HG02763 (cell line): ENCODE measurements around the gene TMEM9.

ENCODE experiments used
- ATAC-seq: cut with Tn5 transposase; IDR thresholded peaks from one replicate; pipeline ENCODE4 v1.9.1; 2021; ENCODE audit warnings: mild to moderate bottlenecking, moderate library complexity; ENCODE audit not compliant: unreplicated experiment

TMEM9 gene

DNA sequence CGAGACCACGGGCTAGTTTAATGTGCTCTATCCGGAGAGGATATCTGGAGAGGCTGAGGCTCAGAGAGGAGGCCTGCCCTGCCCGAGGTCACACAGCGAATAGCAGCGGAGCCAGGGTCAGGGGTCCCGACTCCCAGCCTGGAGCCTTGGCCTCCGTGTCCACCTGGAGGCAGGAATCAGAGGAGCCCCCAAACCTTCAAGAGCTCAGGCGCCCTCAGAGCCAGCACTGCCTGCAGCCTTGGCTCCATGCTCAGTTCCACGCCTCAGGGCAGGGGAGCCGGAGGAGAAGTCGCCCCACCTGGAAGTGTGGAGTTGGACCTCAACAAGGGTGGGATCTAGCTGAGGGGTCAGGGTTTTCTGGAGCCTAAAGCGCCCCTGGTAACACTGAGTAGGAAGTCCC is 25.3 kb downstream of the TMEM9 start:
- ATAC-seq: no peak

DNA sequence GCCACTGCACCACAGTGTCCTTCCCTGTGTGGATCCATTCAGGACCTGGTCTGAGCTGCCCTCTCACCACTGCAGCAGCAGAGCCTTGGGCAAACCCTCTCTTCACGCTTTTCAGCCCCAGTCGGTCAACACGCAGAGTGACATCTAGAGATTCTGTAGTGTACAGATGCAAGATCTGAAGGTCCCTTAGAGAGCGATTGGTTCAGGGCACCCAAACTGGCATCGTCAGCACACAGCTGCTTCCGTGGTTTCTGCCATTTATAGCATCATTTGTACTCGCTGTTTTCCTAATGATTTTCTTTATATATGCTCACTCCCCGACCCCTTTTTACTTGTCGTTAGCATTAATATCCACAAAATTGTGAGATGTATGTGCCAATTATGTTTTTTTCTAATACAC is 25.8 kb downstream of the TMEM9 start:
- ATAC-seq: no peak

DNA sequence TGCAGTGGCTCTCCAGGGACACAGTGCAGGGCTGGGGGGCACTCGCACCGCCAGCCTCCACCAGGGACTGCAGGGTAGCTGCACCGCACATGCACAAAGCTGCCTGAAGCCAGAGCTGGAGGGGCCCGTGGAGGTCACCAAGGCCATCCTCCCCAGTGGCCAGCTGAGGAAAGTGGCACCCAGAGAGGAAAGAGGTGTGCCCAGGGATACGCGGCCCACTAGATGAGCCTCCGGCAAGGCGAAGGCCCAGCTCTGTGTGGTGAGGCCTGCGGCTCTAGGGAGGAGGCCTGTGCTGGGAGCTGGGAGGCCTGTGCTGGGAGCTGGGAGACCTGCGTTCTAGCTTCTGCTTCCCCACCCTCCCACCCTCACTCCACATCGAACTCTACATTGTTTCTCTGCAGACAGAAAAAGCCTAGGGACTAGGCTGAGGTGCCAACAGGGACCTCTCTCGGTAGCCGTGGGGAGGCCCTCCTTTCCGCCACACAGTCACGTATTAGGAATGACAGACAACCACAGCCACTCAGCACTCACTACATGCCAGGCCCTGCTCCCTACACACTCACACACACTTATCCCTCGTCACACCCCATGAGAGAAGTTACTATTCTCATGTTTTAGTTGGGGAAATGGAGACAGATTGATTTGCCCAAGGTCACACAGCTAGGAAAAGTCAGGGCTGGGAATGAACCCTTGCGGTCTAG is 26.4 kb downstream of the TMEM9 start:
- ATAC-seq: no peak

DNA sequence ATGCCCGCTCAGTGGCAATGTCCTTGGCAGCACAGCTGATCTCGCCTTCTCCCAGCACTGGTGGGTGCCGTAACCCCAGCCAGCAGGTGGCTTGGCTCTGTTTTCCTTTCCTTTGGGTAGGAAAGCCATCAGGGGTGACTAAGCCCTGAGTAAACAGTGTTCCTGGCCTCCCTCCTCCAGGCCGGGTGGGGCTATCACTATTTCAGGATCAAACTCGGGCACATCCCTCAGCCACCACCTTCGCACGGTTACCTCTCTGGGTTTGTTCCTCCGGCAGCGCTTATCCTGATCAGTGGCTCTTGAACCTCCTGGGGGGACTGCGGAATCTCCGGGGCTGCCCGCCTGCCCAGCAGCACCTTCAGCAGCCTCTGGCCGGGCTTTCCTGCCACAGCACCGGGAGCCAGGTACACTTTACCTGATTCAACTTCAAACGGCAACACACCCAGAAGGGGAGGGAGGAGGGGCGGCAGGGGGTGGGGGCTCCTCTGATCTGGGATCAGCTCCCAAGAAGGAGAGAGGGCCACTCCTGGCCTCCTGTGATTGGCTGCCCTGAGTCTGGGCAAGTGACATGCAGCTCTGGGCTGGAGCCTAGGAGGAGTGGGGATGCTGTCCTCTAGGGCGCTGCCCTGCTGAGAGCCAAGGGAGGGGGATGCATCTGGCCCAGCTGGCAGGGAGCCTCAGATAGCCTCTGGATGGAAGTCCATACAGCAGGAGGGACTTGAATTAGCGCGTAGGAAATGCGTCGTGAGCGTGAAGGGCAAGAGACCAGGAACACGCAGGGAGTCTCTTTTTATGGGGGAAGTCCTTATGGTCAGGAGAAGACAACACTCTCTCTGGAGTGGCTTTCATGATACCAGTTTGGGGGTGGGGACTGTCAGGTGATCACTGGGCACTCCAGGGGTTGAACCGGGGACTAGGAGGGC is 27.2 kb downstream of the TMEM9 start, which contains the start of gene ASCL5:
Gene ASCL5, minus strand, starts transcription at position 353 of the 923 bp plus-strand sequence. CDS start 11,812 bp downstream, outside the sequence.
- ATAC-seq: no peak

DNA sequence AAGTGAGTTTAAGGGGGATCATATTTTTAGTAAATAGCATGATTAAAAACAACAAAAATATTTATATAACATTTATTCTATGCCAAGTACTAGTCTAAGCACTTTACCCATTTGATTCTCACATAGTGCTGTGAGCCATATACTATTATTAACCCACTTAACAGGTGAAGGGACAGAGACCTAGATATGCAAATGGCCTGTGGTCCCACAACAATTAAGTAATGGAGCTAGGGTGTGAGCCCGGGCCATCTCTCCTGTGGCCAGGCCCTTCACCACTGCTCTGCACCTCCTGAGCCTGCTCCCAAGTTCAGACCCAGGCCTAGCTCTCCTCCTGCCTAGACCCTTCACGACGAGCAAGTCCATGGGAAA is 27.8 kb downstream of the TMEM9 start:
- no peak for ATAC-seq

DNA sequence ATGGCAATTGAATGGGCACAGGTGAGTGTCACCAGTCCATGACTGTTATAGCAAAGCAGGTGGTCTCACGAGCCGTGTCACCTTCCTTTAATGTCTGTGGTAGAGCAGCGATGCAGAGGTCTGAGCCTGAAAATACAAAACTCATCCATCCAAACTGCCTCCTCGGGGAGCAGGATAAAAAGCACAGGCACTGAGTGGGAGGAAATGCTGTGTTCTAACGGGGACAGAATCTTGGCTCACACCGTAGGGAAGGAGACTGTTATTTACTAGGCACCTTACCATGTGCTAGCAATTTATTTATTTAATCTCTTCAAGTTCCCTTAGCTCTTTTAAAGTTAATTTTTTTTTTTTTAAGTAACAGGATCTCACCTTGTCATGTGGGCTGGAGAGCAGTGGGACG is 28.5 kb downstream of the TMEM9 start:
- no peak for ATAC-seq

DNA sequence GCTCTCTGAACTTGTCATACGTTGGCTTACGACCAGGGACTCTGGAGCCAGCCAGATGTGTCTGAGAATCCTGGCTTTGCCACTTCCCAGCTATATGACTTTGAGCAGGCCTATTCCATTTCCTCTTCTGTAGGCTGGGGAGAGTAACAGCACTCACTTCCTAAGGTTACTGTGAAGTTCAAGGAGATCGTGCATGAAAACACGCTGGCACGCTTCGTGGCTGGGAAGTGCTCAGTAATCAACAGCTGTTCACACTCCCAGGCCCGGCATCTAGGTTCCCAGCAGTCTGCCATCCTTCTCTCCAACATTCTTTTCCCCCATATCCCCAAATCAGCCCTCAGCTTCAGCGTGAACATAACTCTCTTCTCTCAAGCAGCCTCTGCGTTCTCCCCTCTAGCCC is 29.3 kb downstream of the TMEM9 start:
- ATAC-seq: no peak

DNA sequence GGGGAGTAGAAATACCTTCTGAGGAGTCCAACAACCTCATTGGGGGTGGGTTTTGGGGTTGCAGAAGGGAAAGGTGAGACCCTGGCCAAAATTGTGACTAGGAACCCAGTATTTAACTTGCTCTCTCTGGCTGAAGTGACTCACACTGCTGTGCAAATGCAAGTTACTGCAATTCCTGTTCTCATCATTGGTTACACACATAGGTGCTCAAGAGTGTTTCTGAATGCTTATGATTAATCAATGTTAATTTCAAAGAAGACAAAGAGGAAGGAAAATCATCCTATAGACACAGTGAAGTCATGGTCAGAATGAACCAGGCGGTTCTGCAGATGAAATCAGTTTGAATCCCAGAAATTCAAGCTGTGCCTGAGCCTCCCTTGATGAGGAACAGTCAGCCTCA is 30.4 kb downstream of the TMEM9 start:
- ATAC-seq: no peak

DNA sequence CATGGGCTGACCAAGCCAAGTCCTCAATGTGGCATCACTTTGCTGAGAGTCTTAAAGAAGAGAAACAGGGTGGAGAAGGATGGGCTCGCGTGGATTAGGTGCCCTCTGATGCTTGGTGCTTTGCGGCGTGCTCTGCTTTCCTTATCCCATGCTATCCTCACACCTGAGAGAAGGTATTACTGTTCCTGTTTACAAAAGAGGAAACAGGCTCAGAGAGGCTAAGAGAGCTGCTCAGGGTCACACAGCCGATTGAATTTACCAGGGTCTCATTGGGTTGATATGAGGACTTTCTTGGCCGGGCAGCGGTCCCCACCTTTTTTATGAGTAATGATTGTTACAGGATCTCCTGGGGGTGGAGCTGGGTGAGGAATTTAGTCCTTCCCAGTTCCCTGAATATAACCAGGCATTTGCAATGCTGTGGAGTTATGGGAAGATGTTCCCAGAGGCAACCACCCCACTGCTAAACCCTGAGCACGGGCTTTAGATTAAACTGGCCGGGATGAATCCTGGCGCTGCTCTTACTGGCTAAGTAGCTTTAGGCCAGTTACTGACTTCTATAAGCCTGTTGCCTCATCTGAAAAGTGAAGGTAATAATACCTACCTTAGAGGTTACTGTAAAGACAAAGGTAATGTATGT is 31.8 kb downstream of the TMEM9 start:
- ATAC-seq: no peak

DNA sequence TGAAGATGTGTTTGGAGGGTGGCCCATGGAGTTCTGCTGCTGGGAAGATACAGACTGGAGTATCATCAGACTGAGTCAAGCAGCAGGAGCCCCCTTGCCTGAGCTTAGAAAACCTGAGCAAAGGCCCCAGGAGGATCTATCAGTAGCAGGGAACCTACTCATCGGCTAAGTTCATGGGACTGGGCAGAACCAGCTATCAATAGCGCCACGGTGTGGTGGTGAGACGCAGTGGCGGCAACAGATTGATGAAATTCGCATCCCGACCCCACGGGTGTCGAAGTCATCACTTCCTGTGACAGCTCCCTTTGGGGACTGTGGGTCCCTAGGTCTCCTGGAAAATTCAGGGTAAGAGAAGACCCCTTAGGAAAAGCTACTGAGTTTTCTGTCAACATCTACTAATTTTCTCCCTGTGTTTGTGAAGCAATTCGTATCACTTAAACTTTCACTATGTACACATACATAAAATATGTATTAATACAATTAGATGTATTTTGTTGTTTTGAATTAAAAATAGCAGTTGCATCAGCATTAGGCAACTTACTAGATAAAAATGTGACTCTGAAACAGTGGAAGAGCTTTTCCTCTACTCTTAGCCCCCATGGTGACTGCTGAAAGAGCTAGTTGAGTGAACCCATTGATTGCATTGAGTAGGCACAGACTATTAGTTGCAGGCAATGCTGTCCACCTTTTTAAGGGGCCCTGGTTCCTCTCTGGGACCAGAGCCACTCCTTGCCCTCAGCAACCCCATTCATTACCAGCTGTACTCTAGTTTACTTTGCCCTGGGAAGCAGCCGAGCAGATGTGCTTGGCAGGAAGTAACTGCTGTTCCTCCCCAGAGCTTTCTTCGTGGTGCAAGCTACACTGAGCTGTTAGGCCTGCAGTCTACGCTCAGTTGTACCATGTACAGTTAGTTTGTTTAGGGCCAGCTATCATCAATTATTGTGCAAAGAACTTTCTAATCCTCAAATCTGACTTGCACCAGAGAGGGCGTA is 34.8 kb downstream of the TMEM9 start:
- ATAC-seq: no peak

DNA sequence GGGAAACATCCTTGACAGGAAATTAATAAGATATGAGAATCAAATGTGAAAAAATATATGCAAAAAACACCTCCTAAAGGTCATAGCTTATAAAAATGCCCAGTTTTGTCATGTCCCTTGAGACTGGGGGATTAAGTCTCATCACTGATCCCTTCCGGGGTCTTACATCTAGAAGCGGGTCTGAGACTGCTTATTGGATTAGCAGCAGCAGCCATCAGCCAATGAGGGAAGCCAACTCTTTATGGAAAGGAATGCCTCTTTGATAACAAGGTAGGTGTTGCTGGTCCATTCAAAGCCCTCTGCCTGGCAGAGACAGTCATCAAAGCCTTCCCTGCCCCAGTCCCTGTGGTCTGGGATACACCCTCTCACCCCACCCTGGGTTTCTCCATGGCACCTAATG is 38.2 kb downstream of the TMEM9 start:
- ATAC-seq: no peak

DNA sequence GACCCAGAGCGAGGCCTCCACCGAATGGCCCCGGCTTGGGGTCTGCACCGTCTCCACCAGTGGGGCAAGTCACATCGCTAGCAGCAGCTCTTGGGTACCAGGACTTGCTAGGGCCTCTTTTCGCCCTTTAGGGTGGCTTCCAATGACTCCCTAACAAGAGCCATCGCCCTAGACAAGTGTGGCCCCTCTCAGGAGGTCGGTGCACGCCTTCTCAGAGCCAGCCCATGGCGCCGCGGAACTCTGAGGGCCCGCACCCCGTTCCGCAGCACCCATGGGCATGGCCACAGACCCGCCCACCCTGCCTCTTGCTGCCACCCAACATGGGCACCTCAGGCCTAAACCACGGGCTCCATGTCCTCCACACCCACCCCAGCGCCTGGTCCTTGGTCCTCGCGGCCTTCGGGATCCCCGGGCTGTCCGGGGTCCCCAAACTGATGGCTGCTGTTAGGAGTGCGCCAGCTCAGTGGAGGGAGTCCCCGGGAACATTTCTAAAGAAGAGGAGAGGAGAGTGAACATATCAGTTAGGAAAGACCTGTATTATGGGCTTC is 38.8 kb downstream of the TMEM9 start:
- ATAC-seq: no peak

DNA sequence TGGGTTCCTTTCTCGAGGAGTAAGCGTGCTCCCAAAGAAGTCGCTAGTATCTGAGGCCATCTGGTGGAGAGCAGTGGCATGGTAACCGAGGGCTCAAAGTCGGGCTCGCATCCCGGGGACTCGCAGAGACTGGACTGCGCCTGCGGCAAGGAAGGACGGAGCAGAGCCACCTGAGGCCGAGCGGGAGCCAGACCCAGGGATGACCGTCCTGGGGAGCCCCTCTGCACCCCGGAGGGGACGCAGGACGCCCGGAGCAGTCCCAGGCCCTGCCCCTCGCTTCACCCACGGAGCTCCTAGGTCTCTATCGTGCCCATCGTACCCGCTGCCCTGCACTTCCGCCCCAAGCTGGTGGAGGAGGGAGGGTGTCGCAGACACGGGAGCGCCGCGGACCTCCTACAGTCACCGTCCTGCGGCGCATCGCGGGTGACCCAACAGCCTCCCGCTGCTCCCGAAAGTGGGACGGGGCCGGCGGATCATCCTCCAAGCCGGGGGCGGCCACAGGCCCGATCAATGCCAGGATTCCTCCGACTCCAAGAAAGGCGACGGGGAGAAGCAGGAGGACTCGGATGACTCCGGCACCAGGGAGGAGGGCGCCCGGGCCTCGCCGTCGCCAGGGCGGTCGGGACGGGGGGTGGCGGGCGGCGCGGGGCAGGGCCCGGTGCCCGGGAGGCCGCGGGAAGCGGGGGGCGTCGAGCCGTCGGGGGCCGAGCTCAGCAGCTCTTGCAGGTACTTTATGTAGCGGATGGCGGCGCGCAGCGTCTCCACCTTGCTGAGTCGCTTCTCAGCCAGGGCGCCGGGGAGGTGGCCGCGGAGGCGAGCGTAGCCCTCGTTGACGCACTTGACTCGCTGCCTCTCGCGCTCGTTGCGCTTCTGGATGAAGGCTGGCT is 39.8 kb downstream of the TMEM9 start:
- ATAC-seq: peak; percentile 78

DNA sequence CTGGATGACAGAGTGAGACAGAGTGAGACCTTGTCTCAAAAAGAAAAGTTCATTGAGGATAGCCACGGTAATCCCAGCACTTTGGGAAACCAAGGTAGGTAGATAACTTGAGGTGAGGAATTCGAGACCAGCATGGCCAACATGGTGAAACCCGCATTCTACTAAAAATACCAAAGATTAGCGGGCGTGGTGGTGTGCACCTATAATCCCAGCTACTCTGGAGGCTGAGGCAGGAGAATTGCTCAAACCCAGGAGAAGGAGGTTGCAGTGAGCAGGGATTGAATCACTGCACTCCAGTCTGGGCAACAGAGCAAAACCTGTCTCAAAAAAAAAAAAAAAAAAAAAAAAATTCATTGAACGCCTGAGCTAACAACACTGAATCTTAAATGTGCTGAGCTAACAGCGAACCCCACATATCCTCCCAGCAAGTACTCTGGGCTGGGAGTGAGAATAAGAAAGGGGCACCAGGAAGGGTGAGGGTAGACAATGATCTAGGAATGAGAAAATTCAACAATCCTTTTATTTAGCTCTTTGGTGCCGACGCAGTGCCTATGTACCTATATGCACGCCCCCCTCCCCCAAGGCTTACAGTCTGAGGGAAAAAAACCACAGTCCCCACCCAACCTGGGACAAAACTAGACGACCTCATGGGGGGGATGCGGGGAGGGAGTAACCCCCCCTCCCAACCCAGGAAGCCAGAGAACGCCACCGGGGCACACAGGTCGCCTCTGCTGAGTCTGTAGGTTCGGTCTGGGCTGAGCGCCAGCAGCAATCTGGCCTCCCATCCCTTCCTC is 40.6 kb downstream of the TMEM9 start:
- ATAC-seq: peak; percentile 19

DNA sequence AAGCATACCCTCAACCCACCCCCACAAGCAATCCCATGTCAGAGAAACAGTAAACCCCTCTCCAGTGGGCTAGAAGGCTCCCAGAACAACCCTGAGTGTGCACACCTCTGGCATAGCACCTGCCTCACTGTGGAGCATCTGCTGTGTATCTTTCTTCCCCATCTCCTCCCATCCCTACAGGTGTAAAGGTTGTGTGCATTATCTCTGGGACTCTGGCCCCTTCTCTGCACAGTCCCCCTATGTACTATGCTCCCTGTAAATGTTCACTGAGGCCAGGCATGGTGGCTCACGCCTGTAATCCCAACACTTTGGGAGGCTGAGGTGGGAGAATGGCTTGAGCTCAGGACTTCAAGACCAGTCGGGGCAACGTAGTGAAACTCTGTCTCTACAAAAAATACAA is 41.3 kb downstream of the TMEM9 start:
- no peak for ATAC-seq

DNA sequence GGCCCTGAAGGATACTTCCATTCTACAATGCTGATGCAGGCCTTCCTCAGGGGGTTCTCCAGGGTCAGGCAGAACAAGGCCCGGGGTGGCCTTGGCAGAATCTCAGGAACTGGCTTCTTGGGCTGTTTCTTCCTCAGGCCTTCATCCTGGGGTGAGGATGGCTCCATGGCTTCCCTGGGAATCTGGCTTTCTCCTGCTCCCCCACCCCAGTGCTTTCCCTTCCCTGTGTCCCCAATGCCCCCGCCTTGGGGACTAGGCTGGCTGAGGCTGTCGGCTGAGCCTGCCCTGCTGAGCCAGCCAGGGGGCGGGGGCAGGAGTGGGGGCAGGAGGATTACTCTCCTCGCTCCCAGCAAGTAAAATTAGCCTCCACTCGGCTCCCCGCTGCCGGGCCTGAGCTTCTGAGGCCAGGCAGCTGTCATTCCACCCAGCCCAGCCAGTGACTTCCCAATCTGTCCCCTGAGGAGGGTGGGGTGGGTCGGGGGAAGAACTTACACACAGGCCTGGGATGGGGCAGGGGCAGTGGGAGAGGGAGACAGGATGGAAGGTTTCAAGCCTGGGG is 42.0 kb downstream of the TMEM9 start, which contains the start of gene CACNA1S:
Gene CACNA1S, minus strand, starts transcription at position 254 of the 559 bp plus-strand sequence. Its CDS starts 87 bp downstream, at position 167.
- no peak for ATAC-seq

DNA sequence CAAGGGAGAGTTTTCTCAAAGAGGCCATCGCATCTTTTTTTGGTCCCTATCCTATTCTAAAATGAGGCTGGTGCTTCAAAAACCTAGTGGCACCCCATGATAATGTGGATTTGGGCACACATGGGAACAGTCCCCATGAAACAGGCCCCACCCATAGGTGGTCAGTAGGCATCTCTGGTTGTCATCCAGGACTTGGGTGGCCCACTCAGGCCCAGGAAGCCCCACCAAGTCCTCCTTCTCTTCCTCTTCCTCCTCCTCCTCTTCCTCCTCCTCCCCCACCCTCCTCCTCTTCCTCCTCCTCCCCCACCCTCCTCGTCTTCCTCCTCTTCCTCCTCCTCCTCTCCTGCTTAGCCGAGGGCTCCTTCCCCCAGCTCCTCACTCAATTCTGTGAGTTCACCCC is 42.6 kb downstream of the TMEM9 start:
- ATAC-seq: no peak

DNA sequence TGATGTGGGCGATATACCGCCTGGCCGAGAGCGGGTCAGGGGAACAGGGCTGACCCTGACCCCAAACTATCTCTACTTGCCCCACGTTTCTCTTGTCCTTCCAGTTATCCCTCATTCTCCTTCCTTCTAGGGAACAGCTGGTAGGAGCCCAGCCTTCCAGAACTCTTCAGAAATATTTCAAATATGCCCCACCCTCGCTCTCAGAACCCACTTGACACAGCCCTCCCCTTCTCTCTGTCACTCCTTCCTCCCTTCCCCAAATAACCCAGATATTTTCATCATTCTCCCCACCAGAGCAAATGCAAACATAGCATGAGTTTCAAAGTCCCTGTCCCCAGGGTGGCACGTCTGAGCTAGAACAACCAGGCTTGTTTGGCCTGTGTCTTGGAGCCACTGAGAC is 43.1 kb downstream of the TMEM9 start:
- ATAC-seq: no peak
